GM18873 (cell line): ENCODE results near the gene ASPRV1.
"Not testable (repeated sequence)": the region's sequence is repeated elsewhere in the genome, so short reads cannot be mapped to it uniquely, and the experiment has no call there.

Experiments
- ATAC-seq: cut with Tn5 transposase; IDR thresholded peaks from one replicate; pipeline ENCODE4 v1.9.1; 2021; ENCODE audit warnings: mild to moderate bottlenecking, moderate library complexity, moderate number of reproducible peaks; ENCODE audit not compliant: unreplicated experiment, low FRiP score

ASPRV1 gene

DNA sequence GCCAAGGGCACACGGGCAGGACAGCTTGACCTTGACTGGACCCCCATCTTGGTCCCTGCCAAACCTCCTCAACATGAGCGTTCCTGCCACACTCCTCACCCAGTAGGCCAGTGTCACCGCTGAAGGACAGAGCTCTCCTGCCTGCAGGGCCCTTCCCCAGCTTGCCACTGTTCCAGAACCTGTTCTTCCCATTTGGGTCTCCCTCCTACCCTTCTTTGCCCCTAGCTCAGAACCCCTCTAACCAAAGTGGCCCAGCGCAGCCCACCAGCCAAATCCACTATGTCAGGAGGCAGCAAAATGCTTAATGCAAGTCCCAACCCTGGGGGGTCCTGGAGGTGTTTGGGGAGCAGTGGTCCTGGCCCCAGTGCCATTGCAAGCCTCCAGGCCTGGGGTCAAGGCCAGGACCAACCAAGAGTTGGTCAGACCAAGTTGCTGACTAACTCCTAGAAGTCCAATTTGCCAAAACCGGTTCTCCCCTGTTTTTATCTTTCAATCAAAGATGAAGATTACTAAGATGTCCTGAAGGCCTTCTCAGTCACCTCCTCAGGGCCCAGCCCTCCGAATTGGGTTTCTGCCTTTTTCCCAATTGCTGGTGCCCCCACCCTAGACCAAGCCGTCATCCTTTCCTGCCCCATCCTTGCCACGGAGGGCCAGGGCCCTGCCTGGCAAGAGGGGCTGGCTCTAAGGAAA is 4.5 kb upstream of the ASPRV1 start:
- no peak for ATAC-seq

GRCh38 chr2:69964353-69964841 is 3.0 kb upstream of the ASPRV1 start:
- ATAC-seq = no peak

- no peak for ATAC-seq
Measured at GRCh38 chr2:69962986-69963730, 1.7 kb upstream of the ASPRV1 start.

DNA sequence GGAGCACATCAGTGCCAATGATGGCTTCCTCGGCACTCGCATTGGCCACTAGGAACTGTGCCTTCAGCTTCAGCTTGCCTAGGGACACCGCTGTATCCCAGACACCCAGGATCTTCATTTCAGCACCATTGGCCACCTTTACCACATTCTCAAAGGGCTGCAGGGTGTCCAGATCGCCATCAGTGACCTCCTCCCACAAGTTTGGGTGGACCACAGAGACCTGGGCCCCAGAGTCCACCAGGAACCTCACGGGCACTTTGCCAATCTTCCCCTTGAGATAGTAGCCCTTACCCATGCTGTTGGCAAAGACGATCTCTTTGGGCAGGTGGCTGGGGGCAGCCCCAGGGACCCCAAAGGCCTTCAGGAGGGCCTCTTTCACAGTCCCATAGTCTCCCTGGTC is 610 bp downstream of the ASPRV1 start:
- no peak for ATAC-seq

GRCh38 chr2:69959425-69959824 is 2.0 kb downstream of the ASPRV1 start:
- ATAC-seq = no peak

GRCh38 chr2:69958480-69958879 is 3.0 kb downstream of the ASPRV1 start:
- ATAC-seq = no peak

DNA sequence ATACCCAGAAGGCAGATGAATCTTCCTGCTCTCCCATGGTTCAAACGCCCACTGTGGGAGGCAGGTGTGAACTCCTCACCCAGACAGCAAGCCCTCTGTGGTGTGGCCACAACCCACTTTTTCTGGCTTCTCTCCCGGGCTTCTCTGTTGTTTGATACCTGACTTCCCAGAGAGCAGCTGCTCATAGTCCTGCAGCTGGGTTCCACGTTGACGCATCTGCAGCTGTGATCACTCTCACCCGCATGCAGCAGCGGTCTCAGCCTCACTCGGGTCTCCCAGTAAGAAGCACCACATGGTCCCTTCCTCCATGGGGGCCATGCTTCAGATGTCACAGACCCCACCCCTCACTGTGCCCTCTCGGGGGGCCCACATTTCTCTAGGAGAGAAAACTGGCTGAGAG is 3.5 kb downstream of the ASPRV1 start:
- no peak for ATAC-seq

GRCh38 chr2:69956475-69956979 is 4.9 kb downstream of the ASPRV1 start:
- ATAC-seq = no peak

- ATAC-seq = no peak
Measured at GRCh38 chr2:69955029-69955428, 6.4 kb downstream of the ASPRV1 start.

DNA sequence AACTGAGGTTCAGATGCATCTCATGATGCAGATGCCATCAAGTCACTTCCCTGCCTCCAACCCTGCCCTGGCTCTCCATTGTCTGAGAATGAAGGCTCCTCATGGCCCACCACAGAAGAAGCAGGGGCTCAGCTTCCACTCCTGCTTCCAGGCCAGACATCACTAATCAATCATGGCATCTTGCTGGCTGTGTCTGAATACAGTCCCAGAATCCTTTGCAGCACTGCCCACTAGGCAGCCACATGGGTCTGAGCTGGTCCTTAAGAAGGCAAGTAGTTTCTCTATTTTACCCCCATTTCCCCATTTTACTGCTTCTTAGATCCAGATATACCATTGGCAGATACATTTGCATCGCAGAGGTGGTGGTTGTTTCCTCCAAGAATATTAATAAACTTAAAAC is 7.3 kb downstream of the ASPRV1 start:
- ATAC-seq = no peak

- no peak for ATAC-seq
Measured at GRCh38 chr2:69952336-69953115, 8.9 kb downstream of the ASPRV1 start.

DNA sequence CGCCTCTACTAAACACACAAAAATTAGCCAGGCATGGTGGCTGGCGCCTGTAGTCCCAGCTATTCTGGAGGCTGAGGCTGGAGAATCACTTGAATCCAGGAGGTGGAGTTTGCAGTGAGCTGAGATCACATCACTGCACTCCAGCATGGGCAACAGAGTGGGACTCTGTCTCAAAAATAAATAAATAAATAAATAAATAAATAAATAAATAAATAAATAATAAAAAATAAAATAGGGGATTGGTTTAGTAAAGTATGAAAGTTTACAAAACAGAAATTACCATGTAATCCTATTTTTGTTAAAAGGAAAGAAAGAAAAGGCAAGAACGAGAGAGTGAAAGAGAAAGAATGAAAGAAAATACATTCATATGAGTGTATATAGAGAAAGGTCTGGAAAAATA is 10.8 kb downstream of the ASPRV1 start:
- ATAC-seq = not testable (repeated sequence)

DNA sequence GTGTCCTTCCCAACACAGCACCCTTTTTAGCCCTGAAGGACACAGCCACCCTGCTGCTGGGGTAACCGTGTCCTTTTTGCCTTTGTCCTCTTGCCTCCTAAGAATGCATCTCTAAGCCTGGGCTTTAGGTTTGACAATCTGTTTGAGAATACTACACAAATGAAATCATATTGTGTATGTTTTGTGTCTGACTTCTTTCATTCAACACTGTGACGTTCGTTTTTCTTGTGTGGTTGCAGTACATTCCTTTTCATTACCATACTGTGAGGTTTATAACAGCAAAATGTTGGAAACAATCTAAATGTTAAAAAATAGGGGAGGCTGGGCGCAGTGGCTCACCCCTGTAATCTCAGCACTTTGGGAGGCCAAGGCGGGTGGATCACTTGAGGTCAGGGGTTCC is 11.2 kb downstream of the ASPRV1 start:
- ATAC-seq = no peak

DNA sequence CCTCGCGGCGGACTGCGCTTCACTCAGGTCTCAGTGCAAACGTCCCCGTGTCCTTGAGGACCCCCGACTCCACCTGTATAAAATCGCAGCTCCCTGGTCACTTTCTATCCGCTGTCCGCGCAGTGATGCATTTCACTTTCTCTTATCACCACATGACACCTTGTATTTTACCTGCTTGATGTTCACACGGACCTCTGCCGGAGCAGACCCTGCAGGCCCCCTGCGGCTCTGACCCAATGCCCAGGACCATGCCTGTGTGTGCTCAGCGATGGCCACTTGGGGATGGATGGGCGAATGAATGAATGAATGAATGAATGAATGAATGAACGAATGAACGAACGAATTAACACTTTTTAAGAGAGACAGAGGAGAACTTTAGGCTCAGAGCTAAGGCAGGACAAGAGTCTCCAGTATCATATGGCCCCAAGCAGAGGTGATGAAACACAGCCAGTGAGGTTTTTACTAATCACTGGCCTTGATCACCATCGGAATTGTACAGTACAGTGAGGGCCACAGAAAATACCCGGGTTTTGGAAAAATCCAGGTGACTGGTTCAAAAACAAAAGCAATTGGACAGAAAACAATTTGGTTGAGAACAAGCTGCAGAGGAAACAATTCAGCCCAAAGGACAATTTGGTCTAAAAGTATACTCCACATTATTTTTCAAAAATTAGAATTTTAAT is 12.3 kb downstream of the ASPRV1 start:
- ATAC-seq = no peak

- ATAC-seq = no peak
Measured at GRCh38 chr2:69948032-69948962, 13.1 kb downstream of the ASPRV1 start.

GRCh38 chr2:69947325-69947931 is 14.0 kb downstream of the ASPRV1 start:
- no peak for ATAC-seq

- ATAC-seq = no peak
Measured at GRCh38 chr2:69946351-69947324, 14.8 kb downstream of the ASPRV1 start.

DNA sequence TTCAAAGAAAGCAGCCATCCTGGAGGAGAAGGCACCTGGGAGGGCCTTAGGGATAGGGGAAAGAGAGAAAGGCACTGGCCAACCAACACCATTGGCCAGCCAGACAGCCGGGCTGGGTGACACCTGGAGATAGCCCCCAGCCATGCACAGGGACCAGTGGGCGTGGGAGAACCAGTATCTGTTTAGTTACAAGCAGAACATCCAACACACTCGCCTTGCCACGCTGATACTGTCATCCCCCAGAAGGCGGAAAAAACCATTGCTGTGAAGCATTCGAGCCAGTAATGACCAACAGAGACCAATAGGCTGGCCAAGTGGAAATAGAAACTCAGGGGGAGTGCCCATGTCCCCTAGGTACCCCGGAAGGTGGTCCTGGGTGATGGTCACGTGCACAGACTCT is 15.5 kb downstream of the ASPRV1 start:
- ATAC-seq = no peak
